K562 (cell line): ENCODE results near the gene NABP2. TPM values are rescaled to one million over a fixed set of nuclear protein-coding genes. Genes with fewer than 3 reads are reported as not detected.

ENCODE experiments used
- CHD7 ChIP-seq: fragments of 200-600 bp; sonication (generic); IDR thresholded peaks from one replicate; pipeline ENCODE4 v1.6.1; 2012; ENCODE audit warnings: mild to moderate bottlenecking, low read depth, low read length, inconsistent platforms
- DDX20 ChIP-seq: fragments of 450-650 bp; IDR thresholded peaks from 2 replicates; pipeline ENCODE4 v1.6.1; 2016; ENCODE audit warnings: missing genetic modification characterization, low read depth, mild to moderate bottlenecking, missing compliant biosample characterization, moderate library complexity
- KDM2B ChIP-seq: fragments of 250-450 bp; sonication (Bioruptor Pico); IDR thresholded peaks from 2 replicates; pipeline ENCODE4 v1.8.0; 2021; ENCODE audit warnings: mild to moderate bottlenecking, moderate library complexity
- NFE2L1 ChIP-seq: fragments of 450-650 bp; IDR thresholded peaks from 2 replicates; pipeline ENCODE4 v1.6.1; 2016; ENCODE audit warnings: missing genetic modification characterization, low read depth, mild to moderate bottlenecking, missing compliant biosample characterization, moderate library complexity, borderline replicate concordance
- RUNX1 ChIP-seq: sonication (generic); IDR thresholded peaks from 2 replicates; pipeline ENCODE4 v1.6.1; 2016; ENCODE audit warnings: antibody characterized with exemption, low read depth
- USF1 ChIP-seq: sonication (generic); formaldehyde crosslinking; IDR thresholded peaks from 2 replicates; pipeline ENCODE4 v1.9.0; 2022; ENCODE audit warnings: mild to moderate bottlenecking, missing genetic modification reagents
- ZFP36 ChIP-seq: fragments of 150-350 bp; IDR thresholded peaks from 2 replicates; pipeline ENCODE4 v1.6.1; 2018; ENCODE audit warnings: low read length, low read depth; ENCODE audit not compliant: partially characterized antibody
- ZFX ChIP-seq: sonication (generic); formaldehyde crosslinking; IDR thresholded peaks from 2 replicates; pipeline ENCODE4 v1.8.0; 2022; ENCODE audit warnings: mild to moderate bottlenecking, missing genetic modification reagents, moderate library complexity
- ZNF408 ChIP-seq: fragments of 250-450 bp; sonication (Bioruptor Pico); IDR thresholded peaks from 2 replicates; pipeline ENCODE4 v1.4.0; 2020; ENCODE audit warnings: low read depth, mild to moderate bottlenecking, moderate library complexity
- ZNF644 ChIP-seq: fragments of 200-800 bp; sonication (Bioruptor generic); IDR thresholded peaks from 2 replicates; pipeline ENCODE4 v1.6.1; 2016; ENCODE audit warnings: low read depth, missing genetic modification characterization, missing compliant biosample characterization
- polyA plus RNA-seq, 8 experiments: library from polyadenylated mRNA; depleted of rRNA in 4 of 8; stranded (reverse) in 5 of 8; unstranded in 3 of 8; fragments of >200 nt; fragmentation: Nextera tagmentation in 2 of 8; fragmentation: Illumina TruSeq in 1 of 8; extraction: Ambion mirVana in 2 of 8; extraction: Trizol in 1 of 8; gene quantifications; 2 replicates each; pipeline versions ENCODE4 v1.2.1 to v1.2.3, GENCODE V29; 2011 to 2014; ENCODE audit warnings: inconsistent platforms in 1 of 8, missing spikeins in 1 of 8
- total RNA-seq, 7 experiments: library from RNA; depleted of rRNA in 6 of 7; stranded (reverse); fragments of >200 nt in 6 of 7; fragmentation: Illumina TruSeq in 2 of 7; extraction: Trizol in 2 of 7; gene quantifications; 2 replicates each; pipeline versions ENCODE4 v1.2.1 to v1.2.3, GENCODE V29; 2011 to 2021; ENCODE audit warnings: low replicate concordance in 1 of 7
- TF ChIP-seq, protein P1 (sequence below): sonication (generic); formaldehyde crosslinking; IDR thresholded peaks from 2 replicates; pipeline ENCODE4 v1.8.1; 2023; ENCODE audit warnings: mild to moderate bottlenecking, missing genetic modification reagents, moderate library complexity
- TF ChIP-seq, protein P2 (sequence below): fragments of 250-450 bp; sonication (Bioruptor Pico); IDR thresholded peaks from 2 replicates; pipeline ENCODE4 v1.9.0; 2021; ENCODE audit warnings: mild to moderate bottlenecking

Gene NABP2
- total and polyA plus RNA-seq, 9 of the 15 experiments (the other 6 are each of a cell fraction or from before 2014, with no cell fraction given) = 11.3 to 60.6 (median 43.5) TPM

DNA sequence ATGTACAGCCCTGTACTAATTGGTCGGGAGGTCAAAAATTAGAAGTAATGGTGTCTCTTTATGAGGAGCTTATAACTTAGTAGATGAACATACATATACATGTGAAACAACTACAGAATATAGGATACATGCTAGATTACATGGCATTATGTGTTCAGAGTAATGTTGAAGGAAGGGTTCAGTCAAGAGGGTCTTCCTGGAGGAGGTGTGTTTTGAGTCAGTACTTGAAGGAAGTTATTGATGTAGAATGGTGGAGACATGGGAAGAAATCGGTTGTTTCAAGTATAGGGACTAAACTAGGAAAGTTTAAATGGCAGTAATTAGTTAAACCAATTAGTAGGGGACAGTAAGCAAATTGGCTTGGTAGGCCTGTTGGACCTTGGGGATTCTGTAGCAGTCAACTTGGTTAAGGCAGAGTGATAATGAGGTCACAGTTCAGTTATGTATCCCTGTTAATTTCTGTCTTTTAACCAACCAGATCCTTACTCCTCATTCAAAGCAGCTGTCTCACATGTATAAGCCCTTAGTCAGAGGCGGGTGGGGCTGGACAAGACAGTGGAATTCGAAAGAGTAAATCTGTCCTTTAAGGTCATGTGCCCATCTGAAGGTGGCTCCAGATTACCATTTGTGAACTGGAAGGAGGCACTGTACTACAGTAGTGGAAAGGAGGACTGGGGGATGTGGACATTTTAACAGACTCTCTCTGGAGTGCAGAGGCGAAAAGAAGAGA lies 37.5 kb downstream of the NABP2 start (continued):
- TF ChIP-seq CHD7 (no peak), ZNF408 (CRISPR knock-in tag) (no peak), NFE2L1 (tag) (no peak), ZFX (CRISPR knock-in tag) (no peak), KDM2B (CRISPR knock-in tag) (no peak), ZFP36 (peak; percentile 95), RUNX1 (no peak), DDX20 (tag) (no peak), ZNF644 (tag) (no peak), USF1 (CRISPR knock-in tag) (0 out of 2 replicates have a peak, but pooled peaks have one; percentile 26)
- TF ChIP-seq, protein P1, sequence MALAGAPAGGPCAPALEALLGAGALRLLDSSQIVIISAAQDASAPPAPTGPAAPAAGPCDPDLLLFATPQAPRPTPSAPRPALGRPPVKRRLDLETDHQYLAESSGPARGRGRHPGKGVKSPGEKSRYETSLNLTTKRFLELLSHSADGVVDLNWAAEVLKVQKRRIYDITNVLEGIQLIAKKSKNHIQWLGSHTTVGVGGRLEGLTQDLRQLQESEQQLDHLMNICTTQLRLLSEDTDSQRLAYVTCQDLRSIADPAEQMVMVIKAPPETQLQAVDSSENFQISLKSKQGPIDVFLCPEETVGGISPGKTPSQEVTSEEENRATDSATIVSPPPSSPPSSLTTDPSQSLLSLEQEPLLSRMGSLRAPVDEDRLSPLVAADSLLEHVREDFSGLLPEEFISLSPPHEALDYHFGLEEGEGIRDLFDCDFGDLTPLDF (CRISPR knock-in tag) = no peak
- TF ChIP-seq, protein P2, sequence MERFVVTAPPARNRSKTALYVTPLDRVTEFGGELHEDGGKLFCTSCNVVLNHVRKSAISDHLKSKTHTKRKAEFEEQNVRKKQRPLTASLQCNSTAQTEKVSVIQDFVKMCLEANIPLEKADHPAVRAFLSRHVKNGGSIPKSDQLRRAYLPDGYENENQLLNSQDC (CRISPR knock-in tag) = no peak
